GM19193 (cell line): ENCODE measurements around the gene CD300A.

Experiments
- POLR2A ChIP-seq: IDR thresholded peaks from 4 replicates; pipeline ENCODE4 v1.6.1; 2011; ENCODE audit not compliant: insufficient read depth, insufficient read length; ENCODE audit errors: extremely low read depth

CD300A gene

GRCh38 chr17:74477411-74477810 lies 11.0 kb downstream of the CD300A start:
- no peak for TF ChIP-seq POLR2A

DNA sequence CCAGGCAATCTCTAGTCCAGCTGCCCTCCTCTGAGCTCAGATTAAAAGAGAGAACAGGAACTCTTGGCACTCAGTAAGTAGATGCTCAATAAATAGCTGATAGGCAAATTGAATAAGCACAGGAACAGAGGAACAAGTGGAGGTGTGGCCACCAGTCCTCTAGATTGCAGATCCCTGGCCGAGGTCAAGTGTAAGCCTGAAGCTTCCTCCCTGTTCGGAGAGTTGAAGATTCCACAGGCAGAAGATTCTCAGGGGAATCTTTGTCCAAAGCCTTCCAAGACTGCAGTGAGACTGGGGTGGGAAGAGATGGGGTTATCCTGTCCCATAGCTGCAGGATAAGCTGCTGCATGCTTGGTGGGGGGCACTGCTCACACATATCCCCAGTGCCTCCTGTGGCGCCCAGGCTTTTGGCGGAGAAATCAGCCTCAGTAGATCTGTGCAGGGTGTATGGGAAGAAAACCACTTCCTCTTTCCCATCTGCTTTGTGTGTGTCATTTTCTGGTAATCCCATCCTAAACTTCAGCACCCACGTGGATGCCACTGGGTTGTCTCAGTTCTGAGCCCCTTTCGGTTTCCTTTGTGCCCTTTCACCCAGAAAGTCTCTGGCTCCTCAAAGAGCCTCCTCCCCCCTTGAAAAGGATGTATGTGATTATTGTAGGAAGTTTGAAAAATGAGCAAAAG lies 12.1 kb downstream of the CD300A start:
- no peak for TF ChIP-seq POLR2A

DNA sequence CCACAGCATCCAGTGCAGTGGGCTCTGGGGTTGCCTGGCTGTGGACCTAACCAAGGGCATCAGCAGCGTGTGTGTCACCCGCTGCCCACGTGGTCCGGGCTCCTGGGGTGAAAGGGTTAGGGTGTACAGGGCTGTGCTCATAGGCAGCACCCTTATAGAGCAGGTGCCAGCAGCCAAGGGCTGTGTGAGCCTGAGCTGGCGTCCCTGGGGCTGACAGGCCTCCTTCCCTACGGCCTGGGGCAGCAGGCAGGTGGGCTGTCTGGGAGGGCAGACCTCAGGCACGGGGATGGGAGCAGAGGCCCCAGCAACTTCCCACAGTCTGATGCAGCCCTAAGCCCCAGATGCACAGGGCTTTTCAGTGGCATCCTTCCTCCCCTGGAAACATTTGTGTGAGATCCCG lies 13.9 kb downstream of the CD300A start:
- TF ChIP-seq POLR2A, result no peak

DNA sequence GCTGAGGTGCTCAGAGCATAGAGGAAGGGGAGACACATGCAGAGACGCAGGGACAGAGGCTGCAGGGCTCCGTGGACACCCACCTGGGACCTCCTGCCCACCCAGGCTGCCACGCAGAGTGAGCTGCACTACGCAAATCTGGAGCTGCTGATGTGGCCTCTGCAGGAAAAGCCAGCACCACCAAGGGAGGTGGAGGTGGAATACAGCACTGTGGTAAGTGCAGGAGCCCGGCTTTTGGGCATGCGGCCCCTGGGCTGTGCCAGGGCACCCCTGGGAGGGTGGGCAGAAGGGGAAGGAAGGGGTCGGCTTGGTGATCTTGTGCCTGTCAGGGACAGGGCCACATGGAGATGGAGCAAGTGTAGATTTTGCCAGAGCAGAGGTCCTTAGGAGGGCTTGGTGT lies 15.2 kb downstream of the CD300A start:
- TF ChIP-seq POLR2A, result no peak

- TF ChIP-seq POLR2A, result no peak
Measured at GRCh38 chr17:74484066-74484465, 17.6 kb downstream of the CD300A start.

GRCh38 chr17:74485022-74485743 lies 18.7 kb downstream of the CD300A start:
- TF ChIP-seq POLR2A, result no peak

DNA sequence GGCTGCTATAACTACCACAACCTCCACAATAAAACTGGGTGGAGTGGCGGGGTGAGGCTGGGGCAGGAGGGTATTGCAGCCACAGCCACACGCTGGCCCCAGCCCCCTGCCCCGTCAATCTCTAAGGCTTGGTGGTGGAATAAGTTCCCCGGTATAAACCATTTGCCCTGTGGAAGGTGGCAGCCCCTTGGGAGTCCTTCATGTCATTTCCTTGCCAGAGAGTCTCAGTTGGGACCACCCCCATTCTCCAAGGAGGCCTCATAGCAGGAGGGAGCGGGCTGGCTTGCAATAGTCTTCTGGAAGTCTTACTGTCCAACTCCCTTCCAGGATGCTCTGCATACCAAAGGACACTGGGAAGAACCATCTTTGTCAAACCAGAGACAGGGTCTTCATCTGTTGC lies 19.4 kb downstream of the CD300A start:
- no peak for TF ChIP-seq POLR2A

GRCh38 chr17:74490716-74491115 lies 24.3 kb downstream of the CD300A start:
- TF ChIP-seq POLR2A, result no peak

GRCh38 chr17:74491626-74492025 lies 25.2 kb downstream of the CD300A start:
- no peak for TF ChIP-seq POLR2A

- no peak for TF ChIP-seq POLR2A
Measured at GRCh38 chr17:74493331-74493833, 26.9 kb downstream of the CD300A start.

- no peak for TF ChIP-seq POLR2A
Measured at GRCh38 chr17:74497471-74497870, 31.0 kb downstream of the CD300A start.

DNA sequence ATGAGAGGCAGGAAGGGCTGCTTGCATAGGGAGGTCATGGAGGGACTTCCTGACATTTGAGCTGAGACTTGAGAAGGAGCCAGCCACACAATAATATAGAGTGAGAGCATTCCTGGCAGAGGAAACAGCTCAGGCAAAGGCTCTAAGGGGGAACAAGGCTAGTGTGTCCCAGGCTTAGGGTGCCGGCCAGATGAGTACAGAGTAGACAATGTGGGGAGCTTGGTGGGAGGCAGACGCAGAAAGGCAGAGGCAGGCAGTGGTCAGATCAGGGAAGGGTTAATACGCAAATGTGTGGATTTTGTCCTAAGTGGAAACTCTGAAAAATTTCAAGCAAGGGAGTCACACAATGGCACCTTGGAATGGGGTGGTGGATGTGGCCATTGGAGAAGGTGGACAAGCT lies 33.6 kb downstream of the CD300A start:
- no peak for TF ChIP-seq POLR2A

- no peak for TF ChIP-seq POLR2A
Measured at GRCh38 chr17:74502861-74503260, 36.4 kb downstream of the CD300A start.

DNA sequence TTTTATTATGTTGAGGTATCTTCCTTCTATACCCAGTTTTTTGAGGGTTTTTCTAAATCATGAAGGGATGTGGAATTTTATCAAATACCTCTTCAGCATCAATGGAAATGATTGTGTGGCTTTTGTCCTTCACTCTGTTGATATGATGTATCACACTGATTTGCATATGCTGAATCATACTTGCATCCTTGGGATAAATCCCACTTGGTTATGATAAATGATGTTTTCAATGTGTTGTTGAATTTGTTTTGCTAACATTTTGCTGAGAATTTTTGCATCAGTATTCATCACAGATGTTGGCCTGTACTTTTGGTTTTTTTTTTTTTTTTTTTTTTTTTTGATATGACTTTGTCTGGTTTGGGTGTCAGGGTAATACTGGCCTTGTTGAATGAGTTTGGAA lies 41.7 kb downstream of the CD300A start:
- TF ChIP-seq POLR2A, result no peak

GRCh38 chr17:74512036-74512435 lies 45.6 kb downstream of the CD300A start:
- TF ChIP-seq POLR2A, result no peak

GRCh38 chr17:74512624-74513091 lies 46.2 kb downstream of the CD300A start:
- TF ChIP-seq POLR2A, result no peak
